SH-SY5Y (cell line): ENCODE results near the gene KCNB1.

Source experiments
- GATA2 ChIP-seq: IDR thresholded peaks from 2 replicates; pipeline ENCODE4 v1.6.1; 2011; ENCODE audit warnings: mild to moderate bottlenecking, low read depth, low read length
- GATA3 ChIP-seq: IDR thresholded peaks from 2 replicates; pipeline ENCODE4 v1.6.1; 2011; ENCODE audit warnings: low read depth, mild to moderate bottlenecking, low read length, moderate library complexity

GRCh38 chr20:49345524-49345923 lies 136.9 kb downstream of the KCNB1 start:
- TF ChIP-seq GATA2 (no peak), GATA3 (no peak)
